Measurements from ENCODE around the gene TMEM63C. TPM values are rescaled to one million over a fixed set of nuclear protein-coding genes. Genes with fewer than 3 reads are reported as not detected.

The TMEM63C gene
- total RNA-seq, 1 donor from 2014 or later: 1.1 TPM

- no peak for DNase-seq (ENCODE audit: low read depth)
- no peaks in the 10 kb centered on the region for H3K36me3 ChIP-seq (ENCODE audit: control insufficient read depth, insufficient read depth, low read length)
- peaks cover 38% of the 10 kb centered on the region for H3K27me3 ChIP-seq (ENCODE audit: control insufficient read depth, insufficient read depth, low read length)
- TF ChIP-seq CTCF (IDR thresholded peaks at IDR 0.05; ENCODE audit: insufficient read depth, low read length, poor library complexity, severe bottlenecking): no peak
- no peak overlapping the region for H3K4me3 ChIP-seq (ENCODE audit: low read depth, low read length)
Measured at GRCh38 chr14:77268989-77269600, 87.5 kb downstream of the TMEM63C start.

- no peak for DNase-seq (ENCODE audit: low read depth)
- no peak for TF ChIP-seq CTCF (IDR thresholded peaks at IDR 0.05; ENCODE audit: insufficient read depth, low read length, poor library complexity, severe bottlenecking)
- H3K36me3 ChIP-seq (ENCODE audit: control insufficient read depth, insufficient read depth, low read length): no peaks in the 10 kb centered on the region
- H3K27me3 ChIP-seq (ENCODE audit: control insufficient read depth, insufficient read depth, low read length): peaks cover 35% of the 10 kb centered on the region
- H3K4me3 ChIP-seq (ENCODE audit: low read depth, low read length): peak overlapping the region; percentile 5
Measured at GRCh38 chr14:77270361-77271112, 88.9 kb downstream of the TMEM63C start.

- TF ChIP-seq CTCF (IDR thresholded peaks at IDR 0.05; ENCODE audit: insufficient read depth, low read length, poor library complexity, severe bottlenecking): no peak
- Histone ChIP-seq H3K4me3 (ENCODE audit: low read depth, low read length) (peak within 1 kb of the TSS; percentile 5), H3K27me3 (ENCODE audit: control insufficient read depth, insufficient read depth, low read length) (peaks cover 34% of the 10 kb centered on the region), H3K36me3 (ENCODE audit: control insufficient read depth, insufficient read depth, low read length) (no peaks in the 10 kb centered on the region)
- no peak for DNase-seq (ENCODE audit: low read depth)
Measured at GRCh38 chr14:77271113-77271710, 89.6 kb downstream of the TMEM63C start, which contains the start of gene NGB. Gene NGB (minus strand): TSS chr14:77271206. CDS start chr14:77270937, 269 bp downstream.

GRCh38 chr14:77272261-77272660, 90.7 kb downstream of the TMEM63C start:
- no peak for DNase-seq (ENCODE audit: low read depth)
- TF ChIP-seq CTCF (IDR thresholded peaks at IDR 0.05; ENCODE audit: insufficient read depth, low read length, poor library complexity, severe bottlenecking): no peak
- Histone ChIP-seq H3K36me3 (ENCODE audit: control insufficient read depth, insufficient read depth, low read length) (no peaks in the 10 kb centered on the region), H3K27me3 (ENCODE audit: control insufficient read depth, insufficient read depth, low read length) (peaks cover 31% of the 10 kb centered on the region), H3K4me3 (ENCODE audit: low read depth, low read length) (no peak overlapping the region)

GRCh38 chr14:77273796-77274195, 92.2 kb downstream of the TMEM63C start:
- H3K4me3 ChIP-seq (ENCODE audit: low read depth, low read length): no peak overlapping the region
- no peak for DNase-seq (ENCODE audit: low read depth)
- H3K27me3 ChIP-seq (ENCODE audit: control insufficient read depth, insufficient read depth, low read length): peaks cover 25% of the 10 kb centered on the region
- H3K36me3 ChIP-seq (ENCODE audit: control insufficient read depth, insufficient read depth, low read length): no peaks in the 10 kb centered on the region
- TF ChIP-seq CTCF (IDR thresholded peaks at IDR 0.05; ENCODE audit: insufficient read depth, low read length, poor library complexity, severe bottlenecking): no peak
